GM06990 (cell line): ENCODE data around the gene COX7A2.

Source experiments
- DNase-seq: peaks from one replicate; pipeline ENCODE4 v3.0.0-alpha.2; 2011; ENCODE audit not compliant: insufficient read length; ENCODE audit errors: extremely low read depth
- H3K27me3 ChIP-seq: replicated peaks from 2 replicates; pipeline ENCODE4 v1.6.0; 2011; ENCODE audit warnings: low read length; ENCODE audit not compliant: control insufficient read depth, insufficient read depth
- H3K36me3 ChIP-seq: 2 replicates; pipeline ENCODE4 v1.5.1; 2011; ENCODE audit warnings: low read length; ENCODE audit not compliant: control insufficient read depth, insufficient read depth
- H3K4me3 ChIP-seq: replicated peaks from 2 replicates; pipeline ENCODE4 v1.5.1; 2011; ENCODE audit warnings: low read depth, mild to moderate bottlenecking, control low read depth, low read length
- TF ChIP-seq, protein P1 (sequence below): IDR thresholded peaks from 2 replicates; pipeline ENCODE4 v1.5.1; 2011; ENCODE audit warnings: low read length, control low read depth, mild to moderate bottlenecking, inconsistent platforms; ENCODE audit not compliant: insufficient read depth, poor library complexity, severe bottlenecking

Gene COX7A2, protein sequence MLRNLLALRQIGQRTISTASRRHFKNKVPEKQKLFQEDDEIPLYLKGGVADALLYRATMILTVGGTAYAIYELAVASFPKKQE

DNA sequence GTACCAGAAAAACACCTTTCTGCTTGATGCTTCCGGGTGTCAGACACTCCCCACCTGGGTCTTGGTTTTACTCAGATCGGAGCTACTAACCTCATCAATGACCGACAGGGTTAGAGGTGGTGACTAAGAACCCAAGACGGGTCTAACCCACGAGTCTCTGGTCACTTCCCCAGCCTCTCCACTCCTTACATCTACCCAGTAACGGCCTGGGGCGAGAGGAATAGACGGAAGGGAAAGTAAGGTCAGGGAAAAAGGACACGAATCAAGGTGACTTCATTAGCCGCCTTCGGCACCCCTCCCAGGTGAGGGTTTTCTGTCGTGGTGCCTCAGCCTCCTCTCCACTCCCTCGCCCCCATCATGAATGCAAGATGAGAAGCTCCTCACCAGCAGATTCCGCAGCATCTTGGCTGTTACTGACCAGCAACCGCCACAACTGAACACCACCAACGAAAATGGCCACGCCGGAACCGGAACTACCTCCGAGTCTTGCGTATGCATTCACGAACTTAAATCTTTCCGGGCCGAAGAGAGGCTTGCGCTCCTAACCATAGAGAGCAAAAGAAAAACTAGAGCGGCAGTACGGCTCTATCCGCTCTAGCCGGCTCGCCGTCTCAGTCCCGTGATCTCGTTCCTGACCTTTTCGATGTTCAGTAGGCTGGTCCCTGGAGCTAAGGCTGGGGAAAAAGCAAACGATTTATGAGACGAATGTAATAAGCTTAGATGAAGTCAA lies at the start of gene COX7A2:
TSS of gene COX7A2 (minus strand) at position 469 of the 730 bp plus-strand sequence. CDS start at position 402, 67 bp downstream.
- H3K36me3 ChIP-seq: peaks cover 5% of the 10 kb centered on the region
- H3K4me3 ChIP-seq: peak within 1 kb of the TSS; percentile 78
- TF ChIP-seq, protein P1, sequence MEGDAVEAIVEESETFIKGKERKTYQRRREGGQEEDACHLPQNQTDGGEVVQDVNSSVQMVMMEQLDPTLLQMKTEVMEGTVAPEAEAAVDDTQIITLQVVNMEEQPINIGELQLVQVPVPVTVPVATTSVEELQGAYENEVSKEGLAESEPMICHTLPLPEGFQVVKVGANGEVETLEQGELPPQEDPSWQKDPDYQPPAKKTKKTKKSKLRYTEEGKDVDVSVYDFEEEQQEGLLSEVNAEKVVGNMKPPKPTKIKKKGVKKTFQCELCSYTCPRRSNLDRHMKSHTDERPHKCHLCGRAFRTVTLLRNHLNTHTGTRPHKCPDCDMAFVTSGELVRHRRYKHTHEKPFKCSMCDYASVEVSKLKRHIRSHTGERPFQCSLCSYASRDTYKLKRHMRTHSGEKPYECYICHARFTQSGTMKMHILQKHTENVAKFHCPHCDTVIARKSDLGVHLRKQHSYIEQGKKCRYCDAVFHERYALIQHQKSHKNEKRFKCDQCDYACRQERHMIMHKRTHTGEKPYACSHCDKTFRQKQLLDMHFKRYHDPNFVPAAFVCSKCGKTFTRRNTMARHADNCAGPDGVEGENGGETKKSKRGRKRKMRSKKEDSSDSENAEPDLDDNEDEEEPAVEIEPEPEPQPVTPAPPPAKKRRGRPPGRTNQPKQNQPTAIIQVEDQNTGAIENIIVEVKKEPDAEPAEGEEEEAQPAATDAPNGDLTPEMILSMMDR: no peak
- DNase-seq: peak; percentile 84
- no peaks in the 10 kb centered on the region for H3K27me3 ChIP-seq

DNA sequence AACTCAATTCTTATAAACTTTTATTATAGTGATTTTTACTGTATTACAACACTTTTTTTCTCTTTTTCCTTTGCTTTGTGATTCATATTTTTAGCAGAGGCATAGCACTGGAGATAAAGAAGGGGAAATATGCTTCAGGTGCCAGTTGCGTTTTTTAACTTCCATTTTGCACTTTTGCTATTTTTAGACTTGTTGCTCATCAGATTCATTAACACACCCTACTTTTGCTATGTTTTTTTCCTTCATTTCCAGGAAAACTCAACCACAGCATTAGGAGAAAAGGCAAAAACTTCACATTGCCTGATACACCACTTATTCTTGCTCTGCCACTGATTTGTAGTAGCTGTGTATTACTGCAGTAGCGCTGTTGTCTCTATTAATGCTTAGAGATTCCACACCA lies 49.0 kb upstream of the COX7A2 start:
- Histone ChIP-seq H3K4me3 (no peak overlapping the region), H3K36me3 (no peaks in the 10 kb centered on the region), H3K27me3 (no peaks in the 10 kb centered on the region)
- DNase-seq: no peak
- TF ChIP-seq, protein P1: no peak

DNA sequence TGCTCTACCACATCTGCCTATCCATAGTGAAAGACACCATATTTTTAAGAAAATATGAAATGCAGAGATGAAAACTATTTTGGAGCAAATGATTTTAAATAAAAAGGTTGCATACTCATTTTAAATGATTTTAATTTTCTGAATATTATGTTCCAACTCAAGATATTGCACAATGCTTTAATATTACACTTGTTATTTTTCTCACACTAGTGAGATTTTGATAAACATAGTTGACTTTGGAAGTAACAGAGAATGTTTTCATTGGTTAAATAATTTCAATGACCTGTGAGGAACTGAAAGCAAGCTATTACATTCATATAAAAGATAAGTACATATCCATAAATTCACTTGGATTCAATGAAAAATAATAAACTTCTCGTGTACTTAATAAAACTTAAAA lies 48.1 kb upstream of the COX7A2 start:
- H3K4me3 ChIP-seq: no peak overlapping the region
- no peaks in the 10 kb centered on the region for H3K36me3 ChIP-seq
- TF ChIP-seq, protein P1: no peak
- no peak for DNase-seq
- H3K27me3 ChIP-seq: no peaks in the 10 kb centered on the region

DNA sequence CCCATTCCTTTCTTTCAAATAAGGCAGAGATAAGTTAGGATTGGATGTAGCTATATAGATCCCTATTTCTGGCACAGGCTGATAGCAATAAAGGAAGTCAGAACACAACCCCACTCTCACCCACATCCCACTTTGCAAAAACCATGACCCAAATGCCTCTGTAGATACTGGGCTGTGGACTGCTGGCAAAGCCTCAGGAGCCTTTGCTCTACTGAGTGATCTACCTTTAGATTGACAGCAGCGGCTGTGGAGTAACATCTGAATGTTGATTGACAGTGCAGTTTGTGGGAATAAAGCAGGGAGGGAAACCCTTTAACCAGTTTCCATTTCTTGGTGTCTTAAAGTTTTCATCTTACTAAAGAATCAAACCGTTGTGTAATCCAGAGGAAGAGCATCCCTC lies 47.7 kb upstream of the COX7A2 start:
- TF ChIP-seq, protein P1: no peak

DNA sequence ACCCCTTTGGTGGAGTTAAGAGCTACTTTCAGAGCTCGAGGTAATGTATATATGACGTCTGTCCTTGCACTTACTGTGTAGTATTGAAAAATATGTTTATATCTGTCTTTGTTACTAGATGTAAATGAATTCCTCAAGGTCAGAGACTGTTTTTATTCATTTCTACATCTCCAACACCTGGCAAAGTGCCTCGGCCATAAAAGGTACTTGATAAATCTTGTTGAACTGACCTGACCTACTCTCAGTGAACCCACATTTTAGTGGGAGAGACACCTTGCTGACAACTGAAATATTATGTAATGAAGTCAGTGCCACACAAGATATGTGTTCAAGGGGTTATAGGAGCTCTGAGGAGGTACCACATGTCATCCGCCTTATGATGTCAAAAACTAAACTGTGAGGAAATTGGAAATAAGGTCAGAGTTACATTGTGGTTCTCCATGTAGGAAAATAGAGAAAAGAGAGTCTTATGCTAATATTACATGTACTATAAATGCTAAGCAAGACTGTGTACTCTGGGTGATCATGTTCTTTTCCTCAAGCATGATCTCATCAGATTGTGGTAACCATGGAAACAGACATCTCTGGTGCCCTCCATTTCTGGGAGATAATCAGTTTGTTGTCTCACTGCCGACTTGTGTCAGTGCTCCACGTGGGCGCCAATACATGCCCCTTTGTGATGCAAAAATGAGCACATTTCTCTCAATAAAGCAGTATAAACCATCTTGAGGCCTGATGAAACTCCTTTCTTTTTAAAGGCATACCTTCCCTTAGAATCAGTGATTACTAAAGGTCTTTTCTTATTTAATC lies 46.7 kb upstream of the COX7A2 start:
- no peak overlapping the region for H3K4me3 ChIP-seq
- TF ChIP-seq, protein P1: no peak
- H3K36me3 ChIP-seq: no peaks in the 10 kb centered on the region
- no peaks in the 10 kb centered on the region for H3K27me3 ChIP-seq
- no peak for DNase-seq

More for the DNA sequence above, 47.7 kb upstream of the COX7A2 start:
- no peaks in the 10 kb centered on the region for H3K36me3 ChIP-seq
- no peaks in the 10 kb centered on the region for H3K27me3 ChIP-seq
- DNase-seq: no peak
- no peak overlapping the region for H3K4me3 ChIP-seq
